RPMI8226 (cell line): Measurements from ENCODE around the gene MLST8.
"Not testable (repeated sequence)": the region's sequence is repeated elsewhere in the genome, so short reads cannot be mapped to it uniquely, and the experiment has no call there.

Source experiments
- DNase-seq: peaks from one replicate; pipeline ENCODE4 v3.0.0-alpha.2; 2015

The MLST8 gene

GRCh38 chr16:2190659-2191445 lies 14.4 kb upstream of the MLST8 start:
- DNase-seq = no peak

DNA sequence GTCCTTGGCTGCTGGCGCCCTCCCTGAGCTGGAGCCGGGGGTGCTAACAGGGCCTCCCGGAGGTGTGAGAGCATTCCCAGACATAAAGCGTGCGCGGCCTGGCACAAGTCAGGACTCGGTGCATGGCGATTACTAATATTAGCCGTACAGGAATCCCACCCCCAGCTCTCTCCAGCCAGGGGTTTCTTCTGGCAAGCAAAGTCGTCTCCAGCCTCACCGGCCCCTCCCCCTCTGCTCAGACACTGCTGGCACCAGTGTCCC lies 13.9 kb upstream of the MLST8 start:
- no peak for DNase-seq

DNA sequence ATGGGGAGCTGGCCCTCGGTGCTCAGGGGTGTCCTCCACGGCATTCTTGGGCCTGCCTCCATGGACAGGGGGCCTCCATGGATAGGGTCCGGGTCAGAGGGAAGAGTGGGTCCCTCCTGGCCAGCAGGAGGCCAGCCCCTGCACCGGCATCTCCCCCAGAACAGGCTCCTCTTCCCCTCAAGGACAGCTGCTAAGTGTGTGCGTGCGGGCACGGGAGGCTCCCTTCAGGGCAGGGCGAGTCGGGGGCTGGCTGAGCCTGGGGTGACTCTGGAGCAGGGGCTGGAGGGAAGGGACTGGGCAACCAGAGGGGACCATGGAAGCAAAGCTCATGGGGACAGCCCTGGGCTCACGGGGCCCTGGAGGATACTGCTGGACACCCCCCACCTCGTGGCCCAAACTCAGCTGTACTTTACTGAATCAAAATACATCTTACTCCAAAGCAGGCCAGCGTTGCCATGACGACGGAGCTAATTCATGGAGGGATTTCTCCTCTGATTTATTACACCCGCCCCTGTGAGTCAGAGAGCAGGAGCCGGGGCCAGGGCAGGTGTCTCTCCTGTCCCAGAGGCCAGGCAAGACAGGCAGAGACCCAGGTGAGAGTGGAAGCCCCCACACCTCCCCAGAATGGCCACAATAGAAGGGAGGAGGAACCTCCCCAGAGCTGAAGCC lies 11.0 kb upstream of the MLST8 start:
- peak; percentile 63 for DNase-seq

GRCh38 chr16:2194852-2195321 lies 10.4 kb upstream of the MLST8 start:
- peak; percentile 88 for DNase-seq

GRCh38 chr16:2195322-2196161 lies 9.7 kb upstream of the MLST8 start:
- peak; percentile 21 for DNase-seq

DNA sequence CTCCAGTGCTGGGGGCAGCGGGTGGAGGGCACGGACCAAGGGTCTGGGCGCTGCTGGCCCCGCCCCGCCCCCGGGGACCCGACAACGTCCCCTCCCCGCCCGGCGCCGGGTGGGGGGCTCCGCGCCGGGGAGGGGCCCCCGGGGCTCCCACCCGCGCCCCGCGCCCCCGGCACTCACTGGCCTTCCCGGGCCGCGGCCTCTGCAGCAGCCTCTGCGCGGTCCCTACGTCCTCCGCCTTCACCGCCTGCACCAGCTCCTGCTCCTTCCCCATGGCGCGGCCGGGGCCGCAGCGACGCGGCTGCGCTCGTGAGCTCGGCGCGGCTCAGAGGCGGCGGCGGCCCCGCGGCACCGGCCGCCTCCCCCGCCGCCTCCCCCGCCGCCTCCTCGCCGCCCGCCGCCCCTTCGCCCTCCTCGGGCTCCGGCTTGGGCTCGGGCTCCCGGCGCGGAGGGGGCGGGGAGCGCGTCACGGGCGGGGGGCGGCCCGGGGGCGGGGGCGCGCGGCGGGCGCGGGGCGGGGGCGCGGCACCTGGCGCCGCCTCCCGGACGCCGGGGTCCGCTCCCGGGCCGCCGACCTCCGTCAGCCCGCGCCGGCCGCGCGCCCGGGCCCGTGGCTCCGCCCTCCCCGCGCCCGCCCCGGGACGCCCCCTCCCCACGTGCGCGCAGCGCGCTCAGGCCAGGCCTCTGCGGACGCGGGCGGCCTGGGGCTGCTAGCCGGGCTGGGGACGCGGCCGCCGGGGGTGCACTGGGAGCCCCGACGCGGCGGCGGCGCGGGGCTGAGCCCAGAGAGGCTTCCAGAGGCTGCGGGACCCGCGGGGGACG lies 8.9 kb upstream of the MLST8 start, which contains the start of gene CASKIN1:
TSS of gene CASKIN1 (minus strand) at position 444 of the 819 bp plus-strand sequence. CDS start at position 271, 173 bp downstream.
- peak; percentile 62 for DNase-seq

- DNase-seq = no peak
Measured at GRCh38 chr16:2196981-2197511, 8.2 kb upstream of the MLST8 start.

- DNase-seq = no peak
Measured at GRCh38 chr16:2197765-2198164, 7.5 kb upstream of the MLST8 start.

DNA sequence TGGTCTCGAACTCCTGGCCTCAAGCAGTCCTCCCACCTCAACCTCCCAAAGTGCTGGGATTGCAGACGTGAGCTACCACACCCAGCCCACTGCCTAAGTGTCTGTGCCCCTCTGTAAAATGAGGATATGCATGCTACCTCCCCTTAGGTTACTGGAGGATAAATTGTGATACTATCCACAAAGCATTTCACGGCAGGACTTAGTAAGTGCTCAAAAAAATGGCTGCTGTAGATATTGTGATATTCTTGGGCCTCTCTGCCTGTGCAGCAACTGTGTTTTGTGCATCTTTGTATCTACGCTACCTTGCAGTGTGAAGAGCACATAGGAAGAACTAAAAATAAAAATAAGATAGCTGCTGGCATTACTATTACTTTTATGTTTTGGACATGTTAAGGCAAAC lies 7.0 kb upstream of the MLST8 start:
- DNase-seq = no peak

- DNase-seq = no peak
Measured at GRCh38 chr16:2199095-2199494, 6.2 kb upstream of the MLST8 start.

- DNase-seq = no peak
Measured at GRCh38 chr16:2199621-2200139, 5.6 kb upstream of the MLST8 start.

- DNase-seq = no peak
Measured at GRCh38 chr16:2200313-2200712, 4.9 kb upstream of the MLST8 start.

GRCh38 chr16:2203119-2203688 lies 2.0 kb upstream of the MLST8 start:
- DNase-seq = not testable (repeated sequence)

DNA sequence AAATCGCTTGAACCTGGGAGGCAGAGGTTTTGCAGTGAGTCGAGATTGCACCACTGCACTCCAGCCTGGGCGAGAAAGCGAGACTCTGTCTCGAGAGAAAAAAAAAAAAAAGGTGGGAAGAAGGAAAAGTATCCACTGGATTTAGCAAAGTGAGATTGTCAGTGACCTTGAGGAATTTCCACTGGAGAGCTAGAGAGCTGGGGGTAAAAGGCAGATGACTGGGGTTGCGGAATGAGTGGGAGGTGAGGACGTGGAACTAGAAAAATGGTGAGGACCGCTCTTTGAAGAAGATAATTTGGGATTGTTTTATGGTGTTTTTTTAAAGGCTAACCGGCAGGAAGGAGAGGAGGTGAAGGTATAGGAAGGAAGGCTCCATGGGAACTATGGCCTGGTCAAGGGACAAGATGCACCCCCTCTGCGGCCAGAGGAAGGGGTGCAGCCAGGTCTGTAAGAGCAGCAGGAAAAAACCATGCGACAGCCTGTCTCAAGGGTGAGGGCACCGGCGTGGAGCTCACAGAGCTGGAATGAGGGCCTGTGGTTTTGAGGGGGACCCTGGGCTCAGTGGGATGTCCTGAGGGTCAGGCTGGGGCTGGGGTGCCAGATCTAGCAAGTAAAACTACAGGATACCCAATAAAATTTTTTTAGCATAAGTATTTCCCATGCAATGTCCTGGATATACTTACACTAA lies 694 bp upstream of the MLST8 start:
- DNase-seq = peak; percentile 34

GRCh38 chr16:2205967-2206313 lies 686 bp downstream of the MLST8 start:
- no peak for DNase-seq

DNA sequence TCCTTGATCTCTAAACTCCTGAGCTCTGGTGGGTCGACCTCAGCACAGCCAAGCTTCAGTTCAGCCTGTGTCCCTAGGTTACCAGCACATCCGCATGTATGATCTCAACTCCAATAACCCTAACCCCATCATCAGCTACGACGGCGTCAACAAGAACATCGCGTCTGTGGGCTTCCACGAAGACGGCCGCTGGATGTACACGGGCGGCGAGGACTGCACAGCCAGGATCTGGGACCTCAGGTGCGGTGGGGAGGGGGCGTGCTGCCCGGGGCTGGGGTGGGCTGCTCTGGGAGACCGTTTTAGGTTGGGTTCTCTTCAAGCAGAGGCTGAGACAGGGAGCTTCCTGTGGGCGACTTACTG lies 1.1 kb downstream of the MLST8 start:
- DNase-seq = no peak

- DNase-seq = no peak
Measured at GRCh38 chr16:2206780-2207433, 1.7 kb downstream of the MLST8 start.

- no peak for DNase-seq
Measured at GRCh38 chr16:2207872-2208271, 2.6 kb downstream of the MLST8 start.

- no peak for DNase-seq
Measured at GRCh38 chr16:2208308-2208707, 3.1 kb downstream of the MLST8 start.

DNA sequence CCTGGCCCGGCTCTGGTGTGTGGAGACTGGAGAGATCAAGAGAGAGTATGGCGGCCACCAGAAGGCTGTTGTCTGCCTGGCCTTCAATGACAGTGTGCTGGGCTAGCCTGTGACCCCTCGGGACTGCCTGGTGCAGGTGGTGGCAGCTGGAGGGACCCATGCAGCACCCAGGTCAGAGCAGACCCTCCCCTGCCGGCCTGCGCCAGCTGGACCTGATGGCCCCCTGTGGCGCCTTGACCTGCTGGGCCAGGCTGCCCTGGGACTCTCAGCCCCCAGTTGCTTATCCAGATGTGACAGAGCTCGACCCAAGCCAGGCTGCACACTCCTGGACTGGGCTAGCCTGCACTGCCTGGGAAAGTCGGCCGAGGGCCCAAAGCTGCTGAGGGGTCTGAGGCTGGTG lies 3.5 kb downstream of the MLST8 start:
- DNase-seq = no peak
